Gastrocnemius medialis (tissue), 4 donors: Measurements from ENCODE around the gene CDKN3.

Source experiments
- POLR2A ChIP-seq, 2 donors: fragments of 450-650 bp; IDR thresholded peaks; one replicate each; pipeline ENCODE4 v1.6.1; 2017; ENCODE audit warnings: antibody characterized with exemption in 2 of 2, mild to moderate bottlenecking in 2 of 2, moderate library complexity in 2 of 2
- TF ChIP-seq, protein P1 (sequence below), 5 experiments: fragments of 450-650 bp in 3 of 5; fragments of 200-600 bp in 2 of 5; sonication (generic) in 2 of 5; IDR thresholded peaks in 4 of 5; conservative IDR thresholded peaks in 1 of 5; 1 replicate in 4 of 5; 2 replicates in 1 of 5; pipeline ENCODE4 v1.5.1; 2016 to 2019; ENCODE audit warnings: antibody characterized with exemption in 5 of 5, mild to moderate bottlenecking in 3 of 5, moderate library complexity in 3 of 5

DNA sequence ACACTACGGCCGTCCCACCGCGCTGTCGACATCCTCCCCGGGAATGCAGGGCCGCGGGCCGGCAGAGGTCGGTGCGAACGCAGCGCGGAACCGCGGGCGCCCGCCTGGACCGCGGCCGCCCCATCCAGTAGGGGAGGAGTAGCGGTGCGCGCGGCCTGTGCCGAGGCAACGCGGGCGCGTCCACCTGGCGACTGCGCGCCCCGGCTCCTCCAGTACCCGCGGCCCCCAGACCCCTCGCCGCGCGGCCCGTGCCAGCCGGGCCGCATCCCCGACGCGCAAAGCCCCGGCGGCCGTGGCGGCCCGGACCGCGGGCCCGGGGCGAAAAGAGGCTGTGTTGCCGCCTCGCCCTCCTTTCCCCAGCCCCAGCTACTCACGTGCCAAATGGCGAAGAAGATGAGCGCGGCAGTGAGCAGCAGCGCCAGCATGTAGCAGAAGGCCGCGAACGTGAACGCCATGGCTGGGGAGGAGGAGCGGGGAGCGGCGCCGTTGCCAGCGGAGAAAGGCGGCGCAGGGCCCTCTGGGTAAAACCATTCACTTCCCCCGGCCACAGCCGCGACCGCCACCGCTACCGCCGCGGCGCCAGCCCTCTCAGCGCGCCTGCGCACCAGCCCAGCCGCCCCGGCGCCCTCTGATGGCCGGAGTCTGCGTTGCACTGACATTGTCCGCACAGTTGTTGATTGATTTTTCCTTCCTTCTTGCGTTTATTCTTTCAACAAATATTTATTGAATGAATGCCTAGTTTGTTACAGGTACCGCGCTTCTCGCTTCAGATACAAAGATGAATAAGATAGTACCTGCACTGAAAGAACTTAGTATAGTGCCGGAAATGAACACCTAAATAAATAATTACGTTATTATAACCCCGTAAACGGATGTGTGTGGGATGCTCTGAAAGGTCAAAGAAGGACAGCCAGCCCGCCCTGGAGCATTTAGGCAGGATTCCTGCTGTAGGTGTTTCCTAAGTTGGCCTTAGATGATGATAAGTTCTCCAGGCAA is 44.4 kb downstream of the CDKN3 start, which contains the start of gene CNIH1:
- TF ChIP-seq, protein P1, sequence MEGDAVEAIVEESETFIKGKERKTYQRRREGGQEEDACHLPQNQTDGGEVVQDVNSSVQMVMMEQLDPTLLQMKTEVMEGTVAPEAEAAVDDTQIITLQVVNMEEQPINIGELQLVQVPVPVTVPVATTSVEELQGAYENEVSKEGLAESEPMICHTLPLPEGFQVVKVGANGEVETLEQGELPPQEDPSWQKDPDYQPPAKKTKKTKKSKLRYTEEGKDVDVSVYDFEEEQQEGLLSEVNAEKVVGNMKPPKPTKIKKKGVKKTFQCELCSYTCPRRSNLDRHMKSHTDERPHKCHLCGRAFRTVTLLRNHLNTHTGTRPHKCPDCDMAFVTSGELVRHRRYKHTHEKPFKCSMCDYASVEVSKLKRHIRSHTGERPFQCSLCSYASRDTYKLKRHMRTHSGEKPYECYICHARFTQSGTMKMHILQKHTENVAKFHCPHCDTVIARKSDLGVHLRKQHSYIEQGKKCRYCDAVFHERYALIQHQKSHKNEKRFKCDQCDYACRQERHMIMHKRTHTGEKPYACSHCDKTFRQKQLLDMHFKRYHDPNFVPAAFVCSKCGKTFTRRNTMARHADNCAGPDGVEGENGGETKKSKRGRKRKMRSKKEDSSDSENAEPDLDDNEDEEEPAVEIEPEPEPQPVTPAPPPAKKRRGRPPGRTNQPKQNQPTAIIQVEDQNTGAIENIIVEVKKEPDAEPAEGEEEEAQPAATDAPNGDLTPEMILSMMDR (IDR thresholded peaks at IDR 0.05 in 4 of 5, conservative IDR thresholded peaks at IDR 0.05 in 1 of 5), result peak; percentile 83 to 98 (median 91)
- peak in 1 of 2 donors; percentile 40 for TF ChIP-seq POLR2A (IDR thresholded peaks at IDR 0.05)
